GM19351 (cell line): ENCODE data around the gene METRN.

ENCODE experiments used
- ATAC-seq: cut with Tn5 transposase; IDR thresholded peaks from one replicate; pipeline ENCODE4 v1.9.1; 2021; ENCODE audit warnings: mild to moderate bottlenecking, moderate library complexity; ENCODE audit not compliant: unreplicated experiment

METRN gene

DNA sequence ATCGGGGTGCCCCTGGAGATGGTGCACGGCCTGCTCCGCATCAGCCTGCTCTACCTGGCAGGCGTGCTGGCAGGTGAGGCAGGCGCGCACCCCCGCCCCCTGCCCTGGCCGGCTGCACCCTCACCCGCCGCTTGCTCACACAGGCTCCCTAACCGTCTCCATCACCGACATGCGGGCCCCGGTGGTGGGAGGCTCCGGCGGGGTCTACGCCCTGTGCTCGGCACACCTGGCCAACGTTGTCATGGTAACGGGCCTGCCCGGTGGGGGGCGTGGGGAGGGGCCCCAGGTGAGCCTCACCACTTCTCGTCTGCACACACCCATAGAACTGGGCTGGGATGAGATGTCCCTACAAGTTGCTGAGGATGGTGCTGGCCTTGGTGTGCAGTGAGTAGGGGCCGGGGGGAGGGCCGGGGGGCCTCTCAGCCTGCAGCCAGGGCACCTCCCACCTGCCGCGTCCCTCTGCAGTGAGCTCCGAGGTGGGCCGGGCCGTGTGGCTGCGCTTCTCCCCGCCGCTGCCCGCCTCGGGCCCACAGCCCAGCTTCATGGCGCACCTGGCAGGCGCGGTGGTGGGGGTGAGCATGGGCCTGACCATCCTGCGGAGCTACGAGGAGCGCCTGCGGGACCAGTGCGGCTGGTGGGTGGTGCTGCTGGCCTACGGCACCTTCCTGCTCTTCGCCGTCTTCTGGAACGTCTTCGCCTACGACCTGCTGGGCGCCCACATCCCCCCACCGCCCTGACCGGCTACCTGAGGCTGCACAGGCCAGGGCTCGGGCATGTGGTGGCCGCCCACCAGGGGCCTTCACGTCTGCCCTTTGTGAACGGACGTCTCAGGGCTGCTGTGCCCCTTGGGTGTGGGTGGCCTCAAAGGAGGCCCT, 37.4 kb upstream of the METRN start:
- no peak for ATAC-seq

GRCh38 chr16:678209-678857, 36.6 kb upstream of the METRN start:
- no peak for ATAC-seq

DNA sequence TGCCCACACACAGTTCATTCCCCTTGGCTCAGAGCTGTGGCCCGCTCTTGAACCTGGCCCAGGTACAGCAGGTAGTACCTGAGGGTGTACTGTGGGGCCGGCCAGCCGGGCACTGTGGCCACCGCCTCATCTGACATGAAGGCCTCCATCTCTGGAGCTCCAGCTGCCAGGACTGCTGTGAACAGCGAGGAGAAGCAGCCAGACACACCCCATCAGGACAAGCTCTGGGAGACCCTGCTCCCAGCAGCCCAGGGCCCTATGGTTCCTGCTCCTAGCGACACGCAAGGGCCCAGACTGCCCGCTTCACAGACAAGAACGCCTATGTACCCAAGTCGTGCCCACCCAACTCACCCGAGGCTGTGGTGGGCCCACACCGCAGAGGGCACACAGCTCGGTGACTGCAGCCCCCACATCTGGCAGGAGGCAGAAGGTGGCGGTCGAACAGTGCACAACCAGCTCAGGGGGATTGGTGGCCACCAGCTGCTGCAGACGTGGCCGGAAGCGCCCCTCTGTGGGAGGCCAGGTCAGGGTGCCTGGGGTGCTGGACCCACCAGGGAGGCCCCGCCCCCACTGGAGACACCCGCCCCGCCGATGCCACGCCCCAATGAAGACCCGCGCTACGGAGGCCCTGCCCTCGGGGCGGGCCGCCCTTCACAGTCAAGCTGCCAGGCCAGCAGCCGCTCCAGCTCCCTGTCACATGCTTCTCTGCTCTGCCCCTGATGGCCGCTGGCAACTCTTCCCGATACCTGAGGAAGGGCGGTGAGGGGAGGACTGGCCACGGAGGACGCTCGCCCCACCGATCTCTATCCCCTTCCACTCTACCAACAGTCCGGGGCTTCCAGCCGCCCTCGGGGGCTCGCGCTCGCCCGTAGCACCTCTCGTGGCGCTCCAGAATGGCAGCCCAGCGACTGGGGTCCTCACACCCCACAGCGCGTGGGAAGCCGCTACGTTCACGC, 35.8 kb upstream of the METRN start:
- ATAC-seq: no peak

GRCh38 chr16:679814-680624, 34.9 kb upstream of the METRN start, which contains the start of gene STUB1:
Gene STUB1, plus strand, starts transcription at chr16:680410. Its CDS starts 116 bp downstream, at chr16:680526.
- ATAC-seq: peak; percentile 38

DNA sequence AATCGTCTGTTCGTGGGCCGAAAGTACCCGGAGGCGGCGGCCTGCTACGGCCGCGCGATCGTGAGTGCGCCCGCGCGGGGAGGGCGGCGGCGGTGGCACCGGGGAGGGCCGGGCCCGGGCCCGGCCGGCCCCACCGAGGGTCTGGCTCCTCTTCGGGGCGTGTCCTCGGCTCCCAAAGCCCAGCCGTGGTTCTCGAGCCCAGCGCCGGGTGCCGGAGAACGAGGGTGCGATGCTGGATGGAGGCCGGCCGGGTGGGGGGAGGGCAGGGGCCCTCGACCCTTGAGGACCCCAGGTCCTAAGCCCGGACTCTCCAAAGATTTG, 34.3 kb upstream of the METRN start:
- ATAC-seq: no peak

DNA sequence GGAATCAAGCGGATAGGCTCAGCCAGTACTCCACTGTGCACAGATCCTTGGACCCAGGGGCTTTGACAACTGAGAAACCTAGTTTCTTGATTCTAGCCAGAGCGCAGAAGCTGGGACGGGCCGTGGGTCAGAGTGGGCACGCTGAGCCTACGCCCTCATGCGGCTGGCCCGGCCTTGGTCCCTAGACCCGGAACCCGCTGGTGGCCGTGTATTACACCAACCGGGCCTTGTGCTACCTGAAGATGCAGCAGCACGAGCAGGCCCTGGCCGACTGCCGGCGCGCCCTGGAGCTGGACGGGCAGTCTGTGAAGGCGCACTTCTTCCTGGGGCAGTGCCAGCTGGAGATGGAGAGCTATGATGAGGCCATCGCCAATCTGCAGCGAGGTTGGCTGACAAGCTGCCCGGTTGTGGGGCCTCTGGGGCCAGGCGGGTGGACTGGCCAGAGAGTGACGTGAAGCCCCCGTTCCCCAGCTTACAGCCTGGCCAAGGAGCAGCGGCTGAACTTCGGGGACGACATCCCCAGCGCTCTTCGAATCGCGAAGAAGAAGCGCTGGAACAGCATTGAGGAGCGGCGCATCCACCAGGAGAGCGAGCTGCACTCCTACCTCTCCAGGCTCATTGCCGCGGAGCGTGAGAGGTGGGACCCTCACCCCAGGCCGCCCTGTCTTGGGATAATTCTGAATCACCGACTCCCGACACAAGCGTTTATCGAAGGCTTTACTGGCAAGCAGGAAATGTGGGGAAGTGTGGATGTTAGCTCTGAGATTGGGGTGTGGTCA, 33.8 kb upstream of the METRN start:
- ATAC-seq: no peak

DNA sequence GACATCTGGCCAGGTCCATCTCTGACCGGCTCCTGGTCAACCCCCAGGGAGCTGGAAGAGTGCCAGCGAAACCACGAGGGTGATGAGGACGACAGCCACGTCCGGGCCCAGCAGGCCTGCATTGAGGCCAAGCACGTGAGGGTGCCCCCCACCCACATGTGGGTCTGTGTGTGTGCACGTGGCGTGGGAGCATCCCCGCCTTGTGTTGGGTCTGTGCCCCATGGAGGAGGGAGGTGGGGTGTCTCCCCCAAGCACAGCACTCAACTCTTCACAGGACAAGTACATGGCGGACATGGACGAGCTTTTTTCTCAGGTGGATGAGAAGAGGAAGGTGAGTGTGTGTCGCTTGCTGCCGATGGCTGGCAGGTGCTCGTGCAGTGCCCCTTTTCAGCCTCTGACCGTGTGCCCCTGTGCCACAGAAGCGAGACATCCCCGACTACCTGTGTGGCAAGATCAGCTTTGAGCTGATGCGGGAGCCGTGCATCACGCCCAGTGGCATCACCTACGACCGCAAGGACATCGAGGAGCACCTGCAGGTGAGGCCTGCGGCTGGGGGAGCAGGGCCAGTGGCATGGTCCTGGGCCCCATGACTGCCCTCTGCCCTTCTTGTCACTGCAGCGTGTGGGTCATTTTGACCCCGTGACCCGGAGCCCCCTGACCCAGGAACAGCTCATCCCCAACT, 33.0 kb upstream of the METRN start:
- no peak for ATAC-seq

- no peak for ATAC-seq
Measured at GRCh38 chr16:682493-683395, 32.2 kb upstream of the METRN start.

- ATAC-seq: no peak
Measured at GRCh38 chr16:683396-684070, 31.4 kb upstream of the METRN start.

DNA sequence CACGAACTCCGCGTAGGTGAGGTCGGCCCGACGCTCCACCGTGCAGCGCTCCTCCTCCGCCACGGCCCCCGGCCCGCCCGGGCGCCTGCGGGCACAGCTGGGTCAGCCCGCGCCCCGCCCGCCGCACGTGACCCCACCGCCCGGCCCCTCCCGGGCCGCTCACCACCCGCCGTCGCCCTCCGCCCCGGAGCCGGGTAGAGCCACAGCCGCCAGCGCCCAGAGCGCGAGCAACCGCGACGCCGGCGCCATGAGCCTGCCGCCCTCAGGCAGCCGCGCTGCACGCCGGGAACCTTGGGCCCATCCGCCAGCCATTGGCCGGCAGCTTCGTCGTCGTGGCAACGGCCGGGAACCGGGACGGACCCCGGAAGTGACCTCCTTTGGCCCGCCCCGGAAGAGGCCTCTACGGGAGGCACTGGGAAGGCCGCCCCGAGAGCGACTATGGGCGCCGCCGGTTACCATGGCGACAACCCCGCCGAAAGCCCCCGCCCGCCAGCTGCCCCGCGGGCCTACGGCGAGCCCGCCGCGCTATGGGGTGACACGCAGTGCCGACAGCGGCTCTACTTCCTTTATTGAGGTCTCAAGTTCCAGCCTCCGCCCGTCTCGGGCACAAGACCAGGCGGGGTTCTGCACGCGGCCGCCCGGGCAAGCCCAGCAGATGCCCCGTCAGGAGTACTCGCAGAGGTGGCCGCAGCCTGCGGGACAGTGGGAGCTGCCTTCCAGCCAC, 30.7 kb upstream of the METRN start, which contains the start of gene JMJD8:
Gene JMJD8, minus strand, starts transcription at position 264 of the 724 bp plus-strand sequence. Its CDS starts 15 bp downstream, at position 249.
- peak; percentile 79 for ATAC-seq

DNA sequence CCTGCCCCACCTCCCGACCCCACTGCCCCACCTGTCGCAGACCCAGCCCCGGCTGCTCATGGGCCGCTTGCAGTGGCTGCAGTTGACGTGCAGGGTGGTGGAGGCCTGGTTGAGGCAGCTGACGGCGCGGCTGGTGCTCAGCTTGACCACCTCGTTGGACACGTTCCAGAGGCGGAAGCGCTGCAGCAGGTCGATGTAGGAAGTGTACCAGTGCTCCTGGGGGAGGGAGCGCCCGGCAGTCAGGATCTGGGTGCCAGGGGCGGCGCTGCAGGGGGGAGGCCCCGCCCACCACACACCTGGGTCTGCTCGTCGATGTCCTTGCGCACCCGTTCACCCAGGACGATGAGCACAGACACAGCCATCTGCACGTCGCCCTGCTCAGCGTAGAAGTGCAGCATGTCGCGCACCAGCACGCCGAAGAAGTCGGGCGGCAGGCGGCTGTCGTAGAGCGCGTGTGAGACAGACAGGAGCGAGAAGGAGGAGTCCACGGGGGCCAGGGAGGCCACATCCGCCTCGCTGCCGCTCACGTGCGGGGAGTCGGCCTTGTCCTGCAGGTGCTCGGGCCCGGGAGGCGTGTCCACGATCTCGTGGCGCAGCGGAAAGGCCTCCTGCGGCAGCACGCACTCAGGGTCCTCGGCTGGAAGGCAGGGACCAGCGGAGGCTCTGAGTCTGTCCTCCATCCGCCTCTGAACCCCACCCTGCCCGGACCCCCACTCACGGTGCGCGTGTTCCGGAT, 29.8 kb upstream of the METRN start:
- ATAC-seq: no peak

GRCh38 chr16:685967-686366, 29.0 kb upstream of the METRN start:
- ATAC-seq: no peak

- ATAC-seq: no peak
Measured at GRCh38 chr16:686459-687260, 28.3 kb upstream of the METRN start.

DNA sequence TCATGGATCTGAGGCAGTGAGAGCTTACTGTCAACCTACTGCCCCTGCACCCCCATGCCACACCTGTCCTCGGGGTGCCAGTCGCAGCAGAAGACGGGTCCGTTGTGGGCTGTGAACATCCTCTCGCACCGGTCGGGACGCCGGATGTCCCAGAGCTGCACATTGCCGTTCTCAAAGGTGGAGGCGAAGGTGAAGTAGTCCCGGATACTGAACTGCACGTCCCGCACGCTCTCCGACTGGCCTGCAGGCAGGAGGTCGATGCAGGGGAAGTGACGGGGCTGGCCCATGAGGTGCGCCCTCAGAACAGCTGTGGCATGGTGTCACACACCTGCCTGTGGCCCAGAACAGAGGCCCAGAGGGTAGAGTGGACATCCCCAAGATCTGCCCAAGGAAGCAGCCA, 27.4 kb upstream of the METRN start:
- no peak for ATAC-seq

- no peak for ATAC-seq
Measured at GRCh38 chr16:689175-689897, 25.6 kb upstream of the METRN start.
